IMR-90 (cell line): ENCODE measurements around the gene SPI1.

Source experiments
- BHLHE40 ChIP-seq: fragments of 150-350 bp; IDR thresholded peaks from 2 replicates; pipeline ENCODE4 v1.6.1; 2016; ENCODE audit warnings: mild to moderate bottlenecking, low read depth, low read length
- CEBPB ChIP-seq: IDR thresholded peaks from 2 replicates; pipeline ENCODE4 v1.6.1; 2012; ENCODE audit warnings: low read depth, low read length, improper control_type of control experiment
- CTCF ChIP-seq: conservative IDR thresholded peaks from 2 replicates; pipeline ENCODE4 v1.5.1; 2012; ENCODE audit warnings: mild to moderate bottlenecking, low read depth, low read length, improper control_type of control experiment
- MAFK ChIP-seq: IDR thresholded peaks from 2 replicates; pipeline ENCODE4 v1.6.1; 2012; ENCODE audit warnings: low read depth, low read length, improper control_type of control experiment
- MXI1 ChIP-seq: IDR thresholded peaks from 2 replicates; pipeline ENCODE4 v1.6.1; 2012; ENCODE audit warnings: low read depth, mild to moderate bottlenecking, low read length, moderate library complexity, borderline replicate concordance
- POLR2A ChIP-seq: IDR thresholded peaks from 2 replicates; pipeline ENCODE4 v1.6.1; 2012; ENCODE audit warnings: mild to moderate bottlenecking, low read depth, low read length
- RAD21 ChIP-seq: IDR thresholded peaks from 2 replicates; pipeline ENCODE4 v1.6.1; 2012; ENCODE audit warnings: low read length, improper control_type of control experiment
- TF ChIP-seq, protein P1 (sequence below): fragments of 150-350 bp; IDR thresholded peaks from 2 replicates; pipeline ENCODE4 v1.6.1; 2016; ENCODE audit warnings: low read depth, mild to moderate bottlenecking, low read length, moderate library complexity, borderline replicate concordance

DNA sequence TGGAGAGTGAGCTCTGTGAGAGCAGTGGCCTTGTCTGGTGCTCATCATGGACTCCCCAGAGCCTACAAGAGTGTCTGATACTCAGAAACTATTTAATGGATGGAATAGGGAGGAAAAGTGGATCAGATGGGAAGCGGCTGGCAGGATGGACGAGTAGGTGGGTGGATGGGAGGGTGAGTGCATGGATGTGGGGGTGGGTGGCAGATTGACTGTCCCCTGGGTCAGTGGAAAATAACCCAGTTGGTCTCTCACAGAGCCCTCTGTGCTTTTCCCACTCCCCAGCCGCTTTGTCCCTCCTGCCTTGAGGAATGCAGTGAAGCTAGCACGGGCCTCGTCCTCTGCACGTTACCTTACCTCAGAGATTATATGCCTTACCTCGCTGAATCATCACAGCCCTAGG lies 5.9 kb downstream of the SPI1 start:
- TF ChIP-seq POLR2A (no peak), MXI1 (no peak), CTCF (no peak), RAD21 (no peak), CEBPB (no peak), MAFK (no peak), BHLHE40 (no peak)
- TF ChIP-seq, protein P1, sequence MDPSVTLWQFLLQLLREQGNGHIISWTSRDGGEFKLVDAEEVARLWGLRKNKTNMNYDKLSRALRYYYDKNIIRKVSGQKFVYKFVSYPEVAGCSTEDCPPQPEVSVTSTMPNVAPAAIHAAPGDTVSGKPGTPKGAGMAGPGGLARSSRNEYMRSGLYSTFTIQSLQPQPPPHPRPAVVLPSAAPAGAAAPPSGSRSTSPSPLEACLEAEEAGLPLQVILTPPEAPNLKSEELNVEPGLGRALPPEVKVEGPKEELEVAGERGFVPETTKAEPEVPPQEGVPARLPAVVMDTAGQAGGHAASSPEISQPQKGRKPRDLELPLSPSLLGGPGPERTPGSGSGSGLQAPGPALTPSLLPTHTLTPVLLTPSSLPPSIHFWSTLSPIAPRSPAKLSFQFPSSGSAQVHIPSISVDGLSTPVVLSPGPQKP = no peak
